CD4-positive, alpha-beta T cell treated with Interleukin-12 subunit alpha and Interleukin-12 subunit beta, for 1 hour (primary cell): ENCODE results near the gene DGAT2.

ENCODE experiments used
- DNase-seq: peaks from one replicate; pipeline ENCODE4 v3.0.0-alpha.2; 2020

The DGAT2 gene

GRCh38 chr11:75757651-75758050, 10.9 kb upstream of the DGAT2 start:
- DNase-seq: no peak

DNA sequence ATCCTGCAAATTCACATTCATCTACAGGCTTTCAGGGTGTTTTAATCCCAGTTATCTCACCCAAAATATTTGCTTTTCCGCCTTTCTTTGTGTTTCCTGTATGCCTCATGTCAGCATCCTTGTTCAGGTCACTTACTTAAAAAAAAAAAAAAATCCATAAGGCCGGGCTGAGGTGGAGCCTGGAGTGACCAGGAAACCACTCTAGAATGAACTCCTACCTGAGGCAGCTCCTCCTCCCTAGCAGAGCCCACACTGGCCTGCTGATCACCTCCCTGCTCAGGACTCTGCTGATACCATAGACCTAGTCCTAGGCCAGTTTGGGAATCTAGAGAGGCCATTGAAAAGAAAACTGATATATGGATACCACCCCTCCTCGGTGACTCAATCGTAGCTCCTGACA, 8.7 kb upstream of the DGAT2 start:
- no peak for DNase-seq

GRCh38 chr11:75760243-75760642, 8.3 kb upstream of the DGAT2 start:
- DNase-seq: no peak

- no peak for DNase-seq
These were observed 7.7 kb upstream of the DGAT2 start for GRCh38 chr11:75760710-75761493.

- DNase-seq: no peak
These were observed 6.4 kb upstream of the DGAT2 start for GRCh38 chr11:75762158-75762557.

DNA sequence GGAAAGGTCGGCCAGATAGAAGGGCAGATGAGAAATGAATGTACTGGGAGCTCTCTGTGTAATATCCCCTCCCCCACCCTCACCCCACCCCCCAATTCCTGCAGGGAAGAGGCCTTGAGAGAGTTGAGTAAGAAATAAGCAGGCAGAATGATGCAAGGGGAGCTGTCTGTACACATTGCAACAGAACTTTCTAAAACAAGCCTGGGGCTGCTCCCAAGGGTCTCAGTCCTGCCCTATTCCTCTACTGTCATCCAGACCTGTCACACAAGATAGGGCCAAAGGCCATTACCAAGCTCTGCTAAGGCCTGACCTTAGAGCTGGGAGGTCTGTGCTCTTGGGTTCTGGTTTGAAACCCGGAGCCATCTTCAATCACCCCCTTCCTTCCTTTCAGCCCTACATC, 5.7 kb upstream of the DGAT2 start:
- no peak for DNase-seq

- no peak for DNase-seq
These were observed 4.7 kb upstream of the DGAT2 start for GRCh38 chr11:75763846-75764245.

GRCh38 chr11:75765116-75765515, 3.5 kb upstream of the DGAT2 start:
- no peak for DNase-seq

DNA sequence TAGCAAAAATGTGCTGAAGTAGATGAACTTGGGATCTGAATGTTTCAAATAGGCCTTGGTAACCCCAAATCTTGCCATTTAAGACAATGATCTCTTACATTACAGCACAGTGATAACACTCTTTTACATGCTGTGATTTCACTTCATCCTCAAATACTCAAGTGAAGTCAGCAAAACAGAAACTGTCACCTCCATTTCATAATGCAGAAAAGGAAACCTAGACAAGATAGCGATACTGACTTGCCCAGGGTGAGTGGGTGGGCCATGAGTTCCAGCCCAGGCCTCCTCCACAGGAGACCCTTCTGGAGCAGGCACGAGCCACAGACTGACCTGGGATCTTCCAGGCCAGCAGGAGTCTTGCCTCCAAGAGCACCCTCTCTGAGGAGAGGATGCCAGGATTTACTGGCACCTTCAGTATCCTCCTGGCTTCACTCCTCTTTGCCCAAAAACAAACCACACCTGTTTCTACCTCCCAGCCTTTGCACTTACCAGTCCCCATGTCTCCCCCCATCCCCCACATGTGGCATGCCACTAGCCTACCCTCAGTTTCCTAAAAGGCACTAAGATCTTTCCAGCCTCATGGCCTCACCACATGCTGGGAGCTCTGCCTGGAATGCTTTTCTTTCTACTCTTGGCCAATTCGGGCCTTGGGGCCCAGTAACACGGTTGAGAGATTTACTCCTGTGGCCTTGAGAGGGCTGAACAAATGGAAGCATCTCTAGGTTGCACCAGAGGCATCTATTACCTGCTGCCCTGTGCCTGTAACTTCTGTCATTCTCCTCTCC, 1.9 kb upstream of the DGAT2 start:
- DNase-seq: no peak

DNA sequence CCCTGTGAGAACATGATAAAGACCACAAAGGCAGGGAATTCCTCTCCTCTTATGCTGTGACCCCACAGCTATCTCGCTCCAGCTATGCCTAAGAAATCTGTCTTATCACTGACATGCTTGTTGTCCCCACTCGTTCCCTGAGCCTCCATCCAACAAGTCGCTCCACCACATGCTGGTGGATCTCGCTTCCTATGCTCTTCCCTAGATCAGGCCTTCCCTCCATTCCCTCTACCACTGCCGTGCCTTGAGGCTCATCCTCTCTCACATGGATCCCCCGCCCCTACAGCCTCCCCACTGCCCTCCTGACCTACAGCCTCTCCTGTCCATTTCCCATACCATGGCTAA, 1.4 kb upstream of the DGAT2 start:
- DNase-seq: no peak

GRCh38 chr11:75767793-75768111, 826 bp upstream of the DGAT2 start:
- no peak for DNase-seq

GRCh38 chr11:75768909-75769771, 562 bp downstream of the DGAT2 start:
- no peak for DNase-seq

- DNase-seq: no peak
These were observed 1.5 kb downstream of the DGAT2 start for GRCh38 chr11:75770102-75770501.

DNA sequence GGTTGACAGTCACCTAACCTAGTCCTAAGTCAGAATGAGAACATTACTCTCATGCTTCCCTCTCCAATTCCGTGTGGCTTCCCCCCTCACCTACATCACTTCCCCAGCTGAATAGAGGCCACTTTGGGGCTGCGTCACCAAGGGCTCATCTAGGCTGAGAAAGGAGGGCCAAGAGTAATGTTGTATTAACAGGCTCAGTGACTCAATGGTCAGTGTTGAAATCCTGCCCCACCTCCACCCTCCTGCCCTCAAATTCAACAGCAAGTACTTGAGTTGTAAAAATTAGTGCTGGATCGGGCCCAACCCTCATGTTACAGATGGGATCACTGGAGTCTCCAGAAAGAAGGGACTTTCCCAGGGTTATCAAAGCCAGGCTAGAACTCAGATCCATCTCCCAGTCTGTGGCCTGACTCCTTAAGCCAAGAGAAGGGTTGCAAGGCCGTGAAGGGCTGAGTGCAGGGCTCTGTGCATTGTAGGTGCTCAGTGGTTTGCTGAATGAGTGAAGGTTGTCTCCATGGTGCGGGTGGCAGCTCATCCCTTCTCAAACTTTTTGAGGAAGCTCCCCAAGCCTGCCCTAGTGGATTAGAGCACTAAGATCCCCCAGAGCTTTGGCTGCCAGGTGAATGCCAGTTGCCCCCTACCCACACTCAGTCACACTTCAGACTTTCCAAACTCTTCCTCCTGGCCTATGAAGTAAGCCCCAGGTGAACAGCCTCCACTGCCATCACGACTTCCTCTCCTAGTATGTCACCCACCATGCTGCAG, 3.2 kb downstream of the DGAT2 start:
- DNase-seq: no peak

DNA sequence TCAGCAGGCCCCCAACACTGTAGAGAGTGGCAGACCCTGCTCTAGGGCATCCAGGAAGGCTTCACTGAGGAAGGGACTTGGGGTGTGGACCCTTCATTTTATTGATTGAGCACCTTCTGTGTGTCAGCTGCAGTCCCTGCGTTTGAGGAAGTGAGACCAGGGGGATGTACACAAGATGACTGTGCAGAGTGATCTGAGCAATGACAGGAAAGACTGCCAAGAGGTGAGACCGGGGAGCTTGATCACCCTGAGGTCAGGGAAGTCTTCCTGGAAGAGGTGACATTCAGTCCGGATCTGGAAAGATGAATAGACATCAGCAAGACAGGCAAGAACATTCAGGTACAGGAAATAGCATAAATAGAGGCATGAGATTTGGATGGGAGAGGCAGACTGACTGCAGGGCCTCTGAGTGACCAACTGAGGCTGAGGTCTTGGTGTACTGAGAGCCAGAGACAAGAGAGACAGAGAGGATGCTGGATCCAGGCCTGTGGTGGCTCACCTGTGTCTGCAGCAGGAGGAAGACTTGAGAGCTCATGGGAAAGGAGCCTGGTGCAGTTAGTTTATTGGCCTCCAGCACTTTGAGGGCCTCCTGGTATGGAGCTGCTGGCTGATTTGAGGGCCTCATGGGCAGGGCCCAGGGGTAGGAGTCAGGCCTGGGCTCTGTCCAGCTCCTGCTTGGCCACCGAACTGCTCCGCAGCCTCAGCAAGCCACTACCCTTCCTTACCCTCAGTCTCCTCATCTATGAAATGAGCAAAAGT, 5.2 kb downstream of the DGAT2 start:
- no peak for DNase-seq

DNA sequence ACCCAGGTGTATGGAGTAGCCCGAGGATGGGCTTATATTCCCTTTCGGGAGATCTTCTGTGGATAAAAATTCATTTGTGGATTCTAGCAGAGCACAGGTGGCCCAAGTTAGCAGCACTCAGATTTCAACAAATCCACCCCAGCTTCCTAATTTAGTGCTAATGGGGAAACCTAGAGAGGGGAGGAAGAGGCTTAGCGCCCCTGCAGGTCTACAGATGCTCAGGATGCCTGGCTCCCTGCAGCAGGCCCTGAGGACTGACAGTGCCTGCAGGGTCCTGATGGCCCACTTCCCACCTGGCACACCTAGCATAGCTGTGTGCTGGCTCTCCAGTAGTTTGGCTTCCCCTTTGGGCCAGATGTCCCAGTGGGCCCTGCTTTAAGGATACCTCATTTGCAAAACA, 6.5 kb downstream of the DGAT2 start:
- no peak for DNase-seq

DNA sequence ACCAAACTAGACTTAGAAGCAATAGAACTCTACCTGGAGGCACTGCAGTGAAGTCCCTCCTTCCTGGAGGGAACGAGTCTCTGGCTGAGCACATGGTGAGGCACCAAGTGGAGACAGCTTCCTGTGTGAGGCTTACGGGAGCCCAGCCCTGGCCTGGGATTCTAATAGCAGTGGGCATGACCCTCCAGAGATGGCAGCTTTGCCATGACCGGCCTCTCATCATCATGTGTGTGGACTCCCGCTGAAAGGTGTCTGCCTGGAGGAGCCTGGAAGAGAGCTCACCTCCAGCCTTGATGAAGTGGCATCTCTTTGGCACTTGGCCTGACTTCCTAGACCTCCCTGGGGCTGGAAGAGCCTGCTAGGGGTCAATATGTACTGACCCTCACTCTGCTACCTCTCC, 8.0 kb downstream of the DGAT2 start:
- DNase-seq: no peak

DNA sequence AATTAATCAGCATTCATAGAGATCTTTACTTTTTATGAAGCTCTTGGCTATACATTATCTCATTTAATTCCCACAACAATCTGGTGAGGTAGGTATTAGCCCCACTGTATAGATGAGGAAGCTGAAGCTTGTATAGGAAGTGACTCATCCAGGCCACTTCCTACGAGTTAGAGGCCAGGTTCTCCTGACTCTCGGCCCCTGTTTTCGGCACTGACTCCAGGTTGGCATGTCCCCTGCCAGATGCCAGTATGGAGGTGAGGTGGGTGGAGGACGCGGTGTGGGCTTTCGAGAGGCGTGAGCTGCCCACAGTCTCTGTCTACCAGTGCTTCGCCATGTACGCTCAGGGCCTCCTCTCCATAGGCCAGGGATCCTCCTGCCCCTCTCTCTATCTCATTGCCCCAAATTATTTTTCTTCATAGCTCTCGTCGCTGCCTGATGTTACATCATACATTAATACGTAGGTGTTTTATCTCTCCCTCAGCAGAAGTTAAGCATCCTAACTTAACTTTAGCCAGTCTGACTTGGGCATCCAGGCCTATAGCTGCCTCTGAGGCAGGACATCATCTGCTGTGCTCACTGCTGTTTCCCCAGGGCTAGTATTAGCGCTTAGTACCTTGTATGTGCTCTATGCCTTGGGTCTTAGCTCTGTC, 9.0 kb downstream of the DGAT2 start:
- no peak for DNase-seq

GRCh38 chr11:75778962-75779361, 10.4 kb downstream of the DGAT2 start:
- DNase-seq: no peak

- DNase-seq: no peak
These were observed 11.4 kb downstream of the DGAT2 start for GRCh38 chr11:75779960-75780359.

- DNase-seq: no peak
These were observed 12.3 kb downstream of the DGAT2 start for GRCh38 chr11:75780888-75781287.

GRCh38 chr11:75781296-75781695, 12.7 kb downstream of the DGAT2 start:
- no peak for DNase-seq
